ENCODE results near the gene NACC2.

DNA sequence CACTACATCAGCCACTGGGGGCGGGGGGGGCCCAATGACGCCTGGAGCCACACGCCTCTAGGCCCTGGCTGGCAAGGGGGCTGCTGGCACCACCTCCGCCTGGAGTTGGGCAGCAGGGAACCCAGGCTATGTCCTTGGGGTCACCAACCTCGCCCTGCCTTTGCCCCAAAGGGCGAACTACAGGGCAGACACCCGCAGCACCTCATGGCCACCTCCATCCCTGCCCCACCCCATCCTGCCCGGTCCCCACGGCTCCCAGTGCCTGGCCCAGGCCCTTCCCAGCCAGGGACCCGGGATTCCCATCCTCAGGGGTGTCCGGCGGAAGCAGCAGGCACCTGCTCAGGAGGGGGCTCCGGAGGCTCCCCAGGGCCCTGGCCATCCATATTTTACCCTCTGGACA lies 37.0 kb downstream of the NACC2 start:
- TF ChIP-seq EP300 (IDR thresholded peaks at IDR 0.05; ENCODE audit: low read depth) (no peak), POLR2A (IDR thresholded peaks at IDR 0.05) (no peak), POLR2AphosphoS5 (IDR thresholded peaks at IDR 0.05) (no peak)
- TF ChIP-seq, protein P1, sequence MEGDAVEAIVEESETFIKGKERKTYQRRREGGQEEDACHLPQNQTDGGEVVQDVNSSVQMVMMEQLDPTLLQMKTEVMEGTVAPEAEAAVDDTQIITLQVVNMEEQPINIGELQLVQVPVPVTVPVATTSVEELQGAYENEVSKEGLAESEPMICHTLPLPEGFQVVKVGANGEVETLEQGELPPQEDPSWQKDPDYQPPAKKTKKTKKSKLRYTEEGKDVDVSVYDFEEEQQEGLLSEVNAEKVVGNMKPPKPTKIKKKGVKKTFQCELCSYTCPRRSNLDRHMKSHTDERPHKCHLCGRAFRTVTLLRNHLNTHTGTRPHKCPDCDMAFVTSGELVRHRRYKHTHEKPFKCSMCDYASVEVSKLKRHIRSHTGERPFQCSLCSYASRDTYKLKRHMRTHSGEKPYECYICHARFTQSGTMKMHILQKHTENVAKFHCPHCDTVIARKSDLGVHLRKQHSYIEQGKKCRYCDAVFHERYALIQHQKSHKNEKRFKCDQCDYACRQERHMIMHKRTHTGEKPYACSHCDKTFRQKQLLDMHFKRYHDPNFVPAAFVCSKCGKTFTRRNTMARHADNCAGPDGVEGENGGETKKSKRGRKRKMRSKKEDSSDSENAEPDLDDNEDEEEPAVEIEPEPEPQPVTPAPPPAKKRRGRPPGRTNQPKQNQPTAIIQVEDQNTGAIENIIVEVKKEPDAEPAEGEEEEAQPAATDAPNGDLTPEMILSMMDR (IDR thresholded peaks at IDR 0.05) = no peak
